Measurements from ENCODE around the gene FIGLA. TPM values are rescaled to one million over a fixed set of nuclear protein-coding genes. Genes with fewer than 3 reads are reported as not detected.

FIGLA gene
- total and polyA plus RNA-seq, 2 donors (not counting 1 experiment from before 2014, with no cell fraction given), result not detected

GRCh38 chr2:70769450-70769849 is 21.0 kb downstream of the FIGLA start:
- DNase-seq (ENCODE audit: low read depth in 2 of 2), result no peak
- Histone ChIP-seq H3K27me3 (ENCODE audit: control insufficient read depth, insufficient read depth, low read length) (peaks cover 36% of the 10 kb centered on the region), H2AFZ (ENCODE audit: low read length) (no peak overlapping the region), H3K27ac (ENCODE audit: insufficient read depth, low read length) (no peak overlapping the region), H3K9ac (ENCODE audit: insufficient read depth, low read length) (no peak overlapping the region), H3K36me3 (ENCODE audit: control insufficient read depth, insufficient read depth, low read length) (no peaks in the 10 kb centered on the region), H3K4me1 (ENCODE audit: control insufficient read depth, extremely low read depth, insufficient read depth, low read length) (no peaks in the 10 kb centered on the region), H3K4me2 (ENCODE audit: extremely low read depth, insufficient read depth, low read length) (no peak overlapping the region), H3K9me3 (ENCODE audit: control insufficient read depth, insufficient read depth, low read depth, low read length) (no peaks in the 10 kb centered on the region), H3K79me2 (ENCODE audit: control insufficient read depth, insufficient read depth, low read length) (no peaks in the 10 kb centered on the region), H4K20me1 (ENCODE audit: control insufficient read depth, extremely low read depth, insufficient read depth, low read length) (no peaks in the 10 kb centered on the region), H3K4me3 (replicated peaks in 1 of 4; ENCODE audit: control extremely low read depth in 1 of 4, insufficient read depth in 1 of 4, low read depth in 3 of 4, low read length in 4 of 4) (no peak overlapping the region)
- no peak for TF ChIP-seq CTCF (conservative IDR thresholded peaks at IDR 0.05 in 1 of 2, IDR thresholded peaks at IDR 0.05 in 1 of 2; ENCODE audit: low read depth in 1 of 2, low read length in 2 of 2)
- TF ChIP-seq EZH2 (IDR thresholded peaks at IDR 0.05; ENCODE audit: low read length, missing control alignments), result no peak

- H3K27ac ChIP-seq (ENCODE audit: insufficient read depth, low read length), result no peak overlapping the region
- no peaks in the 10 kb centered on the region for H3K9me3 ChIP-seq (ENCODE audit: control insufficient read depth, insufficient read depth, low read depth, low read length)
- no peak overlapping the region for H3K9ac ChIP-seq (ENCODE audit: insufficient read depth, low read length)
- H3K4me3 ChIP-seq (replicated peaks in 1 of 4; ENCODE audit: control extremely low read depth in 1 of 4, insufficient read depth in 1 of 4, low read depth in 3 of 4, low read length in 4 of 4), result no peak overlapping the region
- TF ChIP-seq EZH2 (IDR thresholded peaks at IDR 0.05; ENCODE audit: low read length, missing control alignments) (no peak), CTCF (conservative IDR thresholded peaks at IDR 0.05 in 1 of 2, IDR thresholded peaks at IDR 0.05 in 1 of 2; ENCODE audit: low read depth in 1 of 2, low read length in 2 of 2) (no peak)
- no peak for DNase-seq (ENCODE audit: low read depth in 2 of 2)
- no peaks in the 10 kb centered on the region for H3K79me2 ChIP-seq (ENCODE audit: control insufficient read depth, insufficient read depth, low read length)
- no peaks in the 10 kb centered on the region for H3K4me1 ChIP-seq (ENCODE audit: control insufficient read depth, extremely low read depth, insufficient read depth, low read length)
- no peaks in the 10 kb centered on the region for H4K20me1 ChIP-seq (ENCODE audit: control insufficient read depth, extremely low read depth, insufficient read depth, low read length)
- H2AFZ ChIP-seq (ENCODE audit: low read length), result no peak overlapping the region
- no peak overlapping the region for H3K4me2 ChIP-seq (ENCODE audit: extremely low read depth, insufficient read depth, low read length)
- H3K36me3 ChIP-seq (ENCODE audit: control insufficient read depth, insufficient read depth, low read length), result no peaks in the 10 kb centered on the region
- peaks cover 34% of the 10 kb centered on the region for H3K27me3 ChIP-seq (ENCODE audit: control insufficient read depth, insufficient read depth, low read length)
Measured at GRCh38 chr2:70768590-70769085, 21.8 kb downstream of the FIGLA start.

GRCh38 chr2:70767699-70768589 is 22.5 kb downstream of the FIGLA start, which contains the start of gene ADD2:
Gene ADD2, minus strand, starts transcription at chr2:70768200. Its CDS starts 61,792 bp downstream, at chr2:70706408.
- H3K9ac ChIP-seq (ENCODE audit: insufficient read depth, low read length), result no peak within 1 kb of the TSS
- H3K4me2 ChIP-seq (ENCODE audit: extremely low read depth, insufficient read depth, low read length), result peak within 1 kb of the TSS; percentile 68

More at GRCh38 chr2:70767699-70768589, 22.5 kb downstream of the FIGLA start, which contains the start of gene ADD2:
- Histone ChIP-seq H3K79me2 (ENCODE audit: control insufficient read depth, insufficient read depth, low read length) (no peaks in the 10 kb centered on the region), H4K20me1 (ENCODE audit: control insufficient read depth, extremely low read depth, insufficient read depth, low read length) (no peaks in the 10 kb centered on the region), H3K27ac (ENCODE audit: insufficient read depth, low read length) (no peak within 1 kb of the TSS), H3K4me3 (replicated peaks in 1 of 4; ENCODE audit: control extremely low read depth in 1 of 4, insufficient read depth in 1 of 4, low read depth in 3 of 4, low read length in 4 of 4) (peak within 1 kb of the TSS; percentile 12 to 46 (median 26)), H3K9me3 (ENCODE audit: control insufficient read depth, insufficient read depth, low read depth, low read length) (no peaks in the 10 kb centered on the region), H3K4me1 (ENCODE audit: control insufficient read depth, extremely low read depth, insufficient read depth, low read length) (no peaks in the 10 kb centered on the region), H2AFZ (ENCODE audit: low read length) (no peak within 1 kb of the TSS), H3K36me3 (ENCODE audit: control insufficient read depth, insufficient read depth, low read length) (no peaks in the 10 kb centered on the region), H3K27me3 (ENCODE audit: control insufficient read depth, insufficient read depth, low read length) (peaks cover 32% of the 10 kb centered on the region)
- TF ChIP-seq EZH2 (IDR thresholded peaks at IDR 0.05; ENCODE audit: low read length, missing control alignments) (peak; percentile 79), CTCF (conservative IDR thresholded peaks at IDR 0.05 in 1 of 2, IDR thresholded peaks at IDR 0.05 in 1 of 2; ENCODE audit: low read depth in 1 of 2, low read length in 2 of 2) (peak in 1 of 2 donors; percentile 5)
- DNase-seq (ENCODE audit: low read depth in 2 of 2), result peak; percentile 12 to 62
